DOHH2 (cell line): ENCODE measurements around the gene MOV10L1.

Experiments
- H3F3A ChIP-seq: fragments of 200-600 bp; sonication (generic), shearing (Covaris generic); 2 replicates; pipeline ENCODE4 v1.6.0; 2016; ENCODE audit warnings: antibody characterized with exemption, mild to moderate bottlenecking; ENCODE audit not compliant: control insufficient read depth, insufficient read depth
- H3K27ac ChIP-seq: fragments of 200-600 bp; sonication (generic); 2 replicates; pipeline ENCODE4 v1.5.1; 2014; ENCODE audit warnings: low read depth, mild to moderate bottlenecking, low read length, moderate library complexity
- H3K27me3 ChIP-seq: fragments of 200-600 bp; sonication (generic); 2 replicates; pipeline ENCODE4 v1.6.1; 2014; ENCODE audit warnings: mild to moderate bottlenecking, low read length, mixed read lengths; ENCODE audit not compliant: control insufficient read depth
- H3K36me3 ChIP-seq: fragments of 200-600 bp; sonication (generic); 2 replicates; pipeline ENCODE4 v1.6.1; 2014; ENCODE audit warnings: mild to moderate bottlenecking, low read length, moderate library complexity, mixed read lengths; ENCODE audit not compliant: control insufficient read depth
- H3K4me1 ChIP-seq: fragments of 200-600 bp; sonication (generic); 2 replicates; pipeline ENCODE4 v1.6.1; 2014; ENCODE audit warnings: mild to moderate bottlenecking, low read length, mixed read lengths; ENCODE audit not compliant: control insufficient read depth
- H3K4me2 ChIP-seq: fragments of 200-600 bp; sonication (generic); 2 replicates; pipeline ENCODE4 v1.6.0; 2014; ENCODE audit warnings: mild to moderate bottlenecking, low read length, moderate library complexity
- H3K4me3 ChIP-seq: fragments of 200-600 bp; sonication (generic); 2 replicates; pipeline ENCODE4 v1.5.1; 2014; ENCODE audit warnings: mild to moderate bottlenecking, low read length, mixed read lengths
- H3K79me2 ChIP-seq: fragments of 200-600 bp; sonication (generic); 2 replicates; pipeline ENCODE4 v1.6.1; 2014; ENCODE audit warnings: mild to moderate bottlenecking, low read length, mixed read lengths; ENCODE audit not compliant: control insufficient read depth
- H3K9me2 ChIP-seq: fragments of 200-600 bp; sonication (generic); replicated peaks from 2 replicates; pipeline ENCODE4 v1.6.1; 2014; ENCODE audit warnings: mild to moderate bottlenecking, low read length, mixed read lengths; ENCODE audit not compliant: control insufficient read depth
- H3K9me3 ChIP-seq: fragments of 200-600 bp; sonication (generic); 2 replicates; pipeline ENCODE4 v1.6.1; 2014; ENCODE audit warnings: antibody characterized with exemption, low read length, mixed read lengths; ENCODE audit not compliant: control insufficient read depth, insufficient read depth
- H4K20me1 ChIP-seq: fragments of 200-600 bp; sonication (generic); 2 replicates; pipeline ENCODE4 v1.6.0; 2014; ENCODE audit warnings: low read depth, mild to moderate bottlenecking, antibody characterized with exemption, low read length, moderate library complexity; ENCODE audit not compliant: control insufficient read depth, insufficient read depth
- CTCF ChIP-seq: fragments of 200-600 bp; sonication (generic); IDR thresholded peaks from one replicate; pipeline ENCODE4 v1.5.1; 2014; ENCODE audit warnings: antibody characterized with exemption, mild to moderate bottlenecking, low read depth, low read length; ENCODE audit not compliant: poor library complexity, severe bottlenecking
- EZH2phosphoT487 ChIP-seq: fragments of 200-600 bp; sonication (generic); IDR thresholded peaks from 2 replicates; pipeline ENCODE4 v1.6.1; 2017; ENCODE audit warnings: borderline replicate concordance, mild to moderate bottlenecking, antibody characterized with exemption, low read length, moderate library complexity, mixed read lengths

Gene MOV10L1

DNA sequence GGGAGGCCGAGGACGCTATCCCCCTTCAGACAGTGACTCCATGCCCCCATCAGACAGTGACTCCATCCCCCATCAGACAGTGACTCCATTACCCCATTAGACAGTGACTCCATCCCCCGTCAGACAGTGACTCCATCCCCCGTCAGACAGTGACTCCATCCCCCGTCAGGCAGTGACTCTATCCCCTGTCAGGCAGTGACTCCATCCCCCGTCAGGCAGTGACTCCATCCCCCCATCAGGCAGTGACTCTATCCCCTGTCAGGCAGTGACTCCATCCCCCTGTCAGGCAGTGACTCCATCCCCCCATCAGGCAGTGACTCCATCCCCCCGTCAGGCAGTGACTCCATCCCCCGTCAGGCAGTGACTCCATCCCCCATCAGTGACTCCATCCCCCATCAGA is 22.6 kb upstream of the MOV10L1 start:
- Histone ChIP-seq H4K20me1 (no peaks in the 10 kb centered on the region), H3K4me1 (peaks cover 16% of the 10 kb centered on the region), H3K36me3 (no peaks in the 10 kb centered on the region), H3K27me3 (no peaks in the 10 kb centered on the region), H3K27ac (0 out of 2 replicates have a peak overlapping the region, but pooled peaks have one; percentile 12), H3K79me2 (no peaks in the 10 kb centered on the region), H3K9me3 (no peaks in the 10 kb centered on the region), H3K9me2 (no peaks in the 10 kb centered on the region), H3K4me2 (peak overlapping the region; percentile 24), H3K4me3 (no peak overlapping the region), H3F3A (no peaks in the 10 kb centered on the region)
- TF ChIP-seq EZH2phosphoT487 (no peak), CTCF (no peak)

GRCh38 chr22:50068096-50068495 is 21.7 kb upstream of the MOV10L1 start:
- Histone ChIP-seq H3F3A (no peaks in the 10 kb centered on the region), H4K20me1 (no peaks in the 10 kb centered on the region), H3K4me1 (peaks cover 16% of the 10 kb centered on the region), H3K4me2 (no peak overlapping the region), H3K27me3 (no peaks in the 10 kb centered on the region), H3K36me3 (no peaks in the 10 kb centered on the region), H3K4me3 (no peak overlapping the region), H3K9me2 (no peaks in the 10 kb centered on the region), H3K79me2 (no peaks in the 10 kb centered on the region), H3K9me3 (no peaks in the 10 kb centered on the region), H3K27ac (no peak overlapping the region)
- TF ChIP-seq CTCF, result no peak
- no peak for TF ChIP-seq EZH2phosphoT487

DNA sequence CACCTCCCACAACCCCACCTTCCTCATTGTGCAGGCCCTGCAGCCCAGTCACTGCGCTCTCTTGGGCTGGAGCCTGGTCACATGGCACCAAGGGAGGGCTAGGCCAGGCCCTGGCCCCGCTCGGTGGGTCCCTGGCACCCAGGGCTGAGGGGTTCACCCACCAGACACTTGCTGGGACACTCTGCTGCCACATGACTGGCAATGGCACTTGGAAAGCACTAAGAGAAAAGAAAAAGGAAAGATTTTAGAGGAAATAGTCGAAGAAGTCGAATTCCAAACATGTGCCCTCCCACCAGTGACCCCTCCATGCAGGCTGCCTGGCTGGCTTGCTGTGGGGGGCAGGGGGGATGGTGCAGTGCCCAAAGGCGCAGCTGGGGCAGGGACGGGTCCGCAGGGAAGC is 19.4 kb upstream of the MOV10L1 start:
- Histone ChIP-seq H4K20me1 (no peaks in the 10 kb centered on the region), H3K4me2 (no peak overlapping the region), H3K4me3 (no peak overlapping the region), H3K9me2 (no peaks in the 10 kb centered on the region), H3K27ac (no peak overlapping the region), H3F3A (no peaks in the 10 kb centered on the region), H3K36me3 (no peaks in the 10 kb centered on the region), H3K79me2 (no peaks in the 10 kb centered on the region), H3K27me3 (no peaks in the 10 kb centered on the region), H3K4me1 (peaks cover 25% of the 10 kb centered on the region), H3K9me3 (no peaks in the 10 kb centered on the region)
- TF ChIP-seq CTCF (no peak), EZH2phosphoT487 (no peak)
